ENCODE results near the gene S100A6.

S100A6 gene

GRCh38 chr1:153541641-153542590 lies 6.1 kb upstream of the S100A6 start:
- no peak for DNase-seq (ENCODE audit: low spot score)
- no peak for TF ChIP-seq CTCF (IDR thresholded peaks at IDR 0.05; ENCODE audit: extremely low read depth, missing control alignments)

GRCh38 chr1:153540394-153541361 lies 4.9 kb upstream of the S100A6 start, which contains the start of gene S100A5:
S100A5 (minus strand) TSS chr1:153540934; CDS start chr1:153540191, 743 bp downstream.
- no peak for DNase-seq (ENCODE audit: low spot score)
- no peak for TF ChIP-seq CTCF (IDR thresholded peaks at IDR 0.05; ENCODE audit: extremely low read depth, missing control alignments)

- TF ChIP-seq CTCF (IDR thresholded peaks at IDR 0.05; ENCODE audit: extremely low read depth, missing control alignments) = no peak
- DNase-seq (ENCODE audit: low spot score) = no peak
Observed at GRCh38 chr1:153539395-153540093, 3.8 kb upstream of the S100A6 start.

- TF ChIP-seq CTCF (IDR thresholded peaks at IDR 0.05; ENCODE audit: extremely low read depth, missing control alignments) = no peak
- DNase-seq (ENCODE audit: low spot score) = no peak
Observed at GRCh38 chr1:153538315-153538821, 2.6 kb upstream of the S100A6 start.

- DNase-seq (ENCODE audit: low spot score) = no peak
- no peak for TF ChIP-seq CTCF (IDR thresholded peaks at IDR 0.05; ENCODE audit: extremely low read depth, missing control alignments)
Observed at GRCh38 chr1:153537376-153537730, 1.6 kb upstream of the S100A6 start.

GRCh38 chr1:153536671-153537375 lies 1.0 kb upstream of the S100A6 start:
- DNase-seq (ENCODE audit: low spot score) = no peak
- TF ChIP-seq CTCF (IDR thresholded peaks at IDR 0.05; ENCODE audit: extremely low read depth, missing control alignments) = no peak

Measured in GM20000 (cell line).